ENCODE measurements around the gene DLEU7. TPM values are rescaled to one million over a fixed set of nuclear protein-coding genes. Genes with fewer than 3 reads are reported as not detected.

Gene DLEU7
- total and polyA plus RNA-seq, 2 of the 8 experiments (the other 6 are each of a cell fraction or from before 2014, with no cell fraction given) = 4.9 to 5.2 TPM

DNA sequence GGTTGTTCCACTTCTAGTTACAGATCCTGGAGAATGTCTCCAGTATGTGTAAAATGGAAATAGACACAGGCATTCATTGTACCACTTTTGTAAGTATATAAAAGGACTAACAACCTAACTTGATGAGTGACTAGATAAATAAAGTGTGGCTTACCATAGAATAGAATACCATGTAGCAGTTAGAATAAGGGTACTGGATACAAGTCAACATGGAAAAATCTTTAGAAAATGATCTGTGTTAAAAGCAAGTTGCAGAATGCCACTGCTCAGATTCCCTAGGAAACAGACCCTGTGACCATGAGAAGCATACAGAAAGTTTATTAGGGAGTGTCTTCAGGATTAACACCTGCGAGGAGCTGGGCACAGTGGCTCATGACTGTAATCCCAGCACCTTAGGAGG, 40.2 kb upstream of the DLEU7 start (continued):
- TF ChIP-seq, protein P1, sequence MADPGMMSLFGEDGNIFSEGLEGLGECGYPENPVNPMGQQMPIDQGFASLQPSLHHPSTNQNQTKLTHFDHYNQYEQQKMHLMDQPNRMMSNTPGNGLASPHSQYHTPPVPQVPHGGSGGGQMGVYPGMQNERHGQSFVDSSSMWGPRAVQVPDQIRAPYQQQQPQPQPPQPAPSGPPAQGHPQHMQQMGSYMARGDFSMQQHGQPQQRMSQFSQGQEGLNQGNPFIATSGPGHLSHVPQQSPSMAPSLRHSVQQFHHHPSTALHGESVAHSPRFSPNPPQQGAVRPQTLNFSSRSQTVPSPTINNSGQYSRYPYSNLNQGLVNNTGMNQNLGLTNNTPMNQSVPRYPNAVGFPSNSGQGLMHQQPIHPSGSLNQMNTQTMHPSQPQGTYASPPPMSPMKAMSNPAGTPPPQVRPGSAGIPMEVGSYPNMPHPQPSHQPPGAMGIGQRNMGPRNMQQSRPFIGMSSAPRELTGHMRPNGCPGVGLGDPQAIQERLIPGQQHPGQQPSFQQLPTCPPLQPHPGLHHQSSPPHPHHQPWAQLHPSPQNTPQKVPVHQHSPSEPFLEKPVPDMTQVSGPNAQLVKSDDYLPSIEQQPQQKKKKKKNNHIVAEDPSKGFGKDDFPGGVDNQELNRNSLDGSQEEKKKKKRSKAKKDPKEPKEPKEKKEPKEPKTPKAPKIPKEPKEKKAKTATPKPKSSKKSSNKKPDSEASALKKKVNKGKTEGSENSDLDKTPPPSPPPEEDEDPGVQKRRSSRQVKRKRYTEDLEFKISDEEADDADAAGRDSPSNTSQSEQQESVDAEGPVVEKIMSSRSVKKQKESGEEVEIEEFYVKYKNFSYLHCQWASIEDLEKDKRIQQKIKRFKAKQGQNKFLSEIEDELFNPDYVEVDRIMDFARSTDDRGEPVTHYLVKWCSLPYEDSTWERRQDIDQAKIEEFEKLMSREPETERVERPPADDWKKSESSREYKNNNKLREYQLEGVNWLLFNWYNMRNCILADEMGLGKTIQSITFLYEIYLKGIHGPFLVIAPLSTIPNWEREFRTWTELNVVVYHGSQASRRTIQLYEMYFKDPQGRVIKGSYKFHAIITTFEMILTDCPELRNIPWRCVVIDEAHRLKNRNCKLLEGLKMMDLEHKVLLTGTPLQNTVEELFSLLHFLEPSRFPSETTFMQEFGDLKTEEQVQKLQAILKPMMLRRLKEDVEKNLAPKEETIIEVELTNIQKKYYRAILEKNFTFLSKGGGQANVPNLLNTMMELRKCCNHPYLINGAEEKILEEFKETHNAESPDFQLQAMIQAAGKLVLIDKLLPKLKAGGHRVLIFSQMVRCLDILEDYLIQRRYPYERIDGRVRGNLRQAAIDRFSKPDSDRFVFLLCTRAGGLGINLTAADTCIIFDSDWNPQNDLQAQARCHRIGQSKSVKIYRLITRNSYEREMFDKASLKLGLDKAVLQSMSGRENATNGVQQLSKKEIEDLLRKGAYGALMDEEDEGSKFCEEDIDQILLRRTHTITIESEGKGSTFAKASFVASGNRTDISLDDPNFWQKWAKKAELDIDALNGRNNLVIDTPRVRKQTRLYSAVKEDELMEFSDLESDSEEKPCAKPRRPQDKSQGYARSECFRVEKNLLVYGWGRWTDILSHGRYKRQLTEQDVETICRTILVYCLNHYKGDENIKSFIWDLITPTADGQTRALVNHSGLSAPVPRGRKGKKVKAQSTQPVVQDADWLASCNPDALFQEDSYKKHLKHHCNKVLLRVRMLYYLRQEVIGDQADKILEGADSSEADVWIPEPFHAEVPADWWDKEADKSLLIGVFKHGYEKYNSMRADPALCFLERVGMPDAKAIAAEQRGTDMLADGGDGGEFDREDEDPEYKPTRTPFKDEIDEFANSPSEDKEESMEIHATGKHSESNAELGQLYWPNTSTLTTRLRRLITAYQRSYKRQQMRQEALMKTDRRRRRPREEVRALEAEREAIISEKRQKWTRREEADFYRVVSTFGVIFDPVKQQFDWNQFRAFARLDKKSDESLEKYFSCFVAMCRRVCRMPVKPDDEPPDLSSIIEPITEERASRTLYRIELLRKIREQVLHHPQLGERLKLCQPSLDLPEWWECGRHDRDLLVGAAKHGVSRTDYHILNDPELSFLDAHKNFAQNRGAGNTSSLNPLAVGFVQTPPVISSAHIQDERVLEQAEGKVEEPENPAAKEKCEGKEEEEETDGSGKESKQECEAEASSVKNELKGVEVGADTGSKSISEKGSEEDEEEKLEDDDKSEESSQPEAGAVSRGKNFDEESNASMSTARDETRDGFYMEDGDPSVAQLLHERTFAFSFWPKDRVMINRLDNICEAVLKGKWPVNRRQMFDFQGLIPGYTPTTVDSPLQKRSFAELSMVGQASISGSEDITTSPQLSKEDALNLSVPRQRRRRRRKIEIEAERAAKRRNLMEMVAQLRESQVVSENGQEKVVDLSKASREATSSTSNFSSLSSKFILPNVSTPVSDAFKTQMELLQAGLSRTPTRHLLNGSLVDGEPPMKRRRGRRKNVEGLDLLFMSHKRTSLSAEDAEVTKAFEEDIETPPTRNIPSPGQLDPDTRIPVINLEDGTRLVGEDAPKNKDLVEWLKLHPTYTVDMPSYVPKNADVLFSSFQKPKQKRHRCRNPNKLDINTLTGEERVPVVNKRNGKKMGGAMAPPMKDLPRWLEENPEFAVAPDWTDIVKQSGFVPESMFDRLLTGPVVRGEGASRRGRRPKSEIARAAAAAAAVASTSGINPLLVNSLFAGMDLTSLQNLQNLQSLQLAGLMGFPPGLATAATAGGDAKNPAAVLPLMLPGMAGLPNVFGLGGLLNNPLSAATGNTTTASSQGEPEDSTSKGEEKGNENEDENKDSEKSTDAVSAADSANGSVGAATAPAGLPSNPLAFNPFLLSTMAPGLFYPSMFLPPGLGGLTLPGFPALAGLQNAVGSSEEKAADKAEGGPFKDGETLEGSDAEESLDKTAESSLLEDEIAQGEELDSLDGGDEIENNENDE (IDR thresholded peaks at IDR 0.05; ENCODE audit: insufficient replicate concordance, low read length) = no peak
- TF ChIP-seq JUND (IDR thresholded peaks at IDR 0.05; ENCODE audit: low read length) (no peak), TBP (IDR thresholded peaks at IDR 0.05; ENCODE audit: low read depth, low read length) (no peak), KDM1A (IDR thresholded peaks at IDR 0.05; ENCODE audit: borderline replicate concordance, low read length) (no peak)
- TF ChIP-seq, protein P2, sequence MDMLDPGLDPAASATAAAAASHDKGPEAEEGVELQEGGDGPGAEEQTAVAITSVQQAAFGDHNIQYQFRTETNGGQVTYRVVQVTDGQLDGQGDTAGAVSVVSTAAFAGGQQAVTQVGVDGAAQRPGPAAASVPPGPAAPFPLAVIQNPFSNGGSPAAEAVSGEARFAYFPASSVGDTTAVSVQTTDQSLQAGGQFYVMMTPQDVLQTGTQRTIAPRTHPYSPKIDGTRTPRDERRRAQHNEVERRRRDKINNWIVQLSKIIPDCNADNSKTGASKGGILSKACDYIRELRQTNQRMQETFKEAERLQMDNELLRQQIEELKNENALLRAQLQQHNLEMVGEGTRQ (IDR thresholded peaks at IDR 0.05; ENCODE audit: low read length) = no peak

All from H1 (cell line).